Skeletal muscle satellite cell (primary cell): ENCODE measurements around the gene SOD1.

Experiments used
- H3K27me3 ChIP-seq: 2 replicates; pipeline ENCODE4 v1.7.0; 2013; ENCODE audit warnings: low read length; ENCODE audit not compliant: control insufficient read depth, insufficient read depth
- H3K36me3 ChIP-seq: 2 replicates; pipeline ENCODE4 v1.7.0; 2013; ENCODE audit warnings: mild to moderate bottlenecking, control low read depth, low read length; ENCODE audit not compliant: insufficient read depth
- H3K4me1 ChIP-seq: 2 replicates; pipeline ENCODE4 v1.7.0; 2013; ENCODE audit warnings: low read length; ENCODE audit not compliant: control insufficient read depth, insufficient read depth
- H3K4me2 ChIP-seq: 2 replicates; pipeline ENCODE4 v1.7.0; 2013; ENCODE audit warnings: mild to moderate bottlenecking, low read length
- H3K4me3 ChIP-seq: 2 replicates; pipeline ENCODE4 v1.7.0; 2013; ENCODE audit warnings: low read length
- H3K9ac ChIP-seq: 2 replicates; pipeline ENCODE4 v1.7.0; 2013; ENCODE audit warnings: mild to moderate bottlenecking, low read depth, low read length, moderate library complexity
- H3K9me3 ChIP-seq: replicated peaks from 2 replicates; pipeline ENCODE4 v1.7.0; 2013; ENCODE audit warnings: mild to moderate bottlenecking, control low read depth, low read length
- small RNA-seq: library from RNA; depleted of rRNA; stranded (forward); fragments of <200 nt; gene quantifications from one replicate; pipeline ENCODE3, GENCODE V24; 2012

Gene SOD1

GRCh38 chr21:31711326-31711725, 51.8 kb downstream of the SOD1 start:
- Histone ChIP-seq H3K4me1 (peaks cover 52% of the 10 kb centered on the region), H3K9me3 (no peaks in the 10 kb centered on the region), H3K36me3 (no peaks in the 10 kb centered on the region), H3K9ac (peak overlapping the region; percentile 59), H3K4me3 (no peak overlapping the region), H3K4me2 (peak overlapping the region; percentile 53), H3K27me3 (no peaks in the 10 kb centered on the region)

- Histone ChIP-seq H3K36me3 (no peaks in the 10 kb centered on the region), H3K9me3 (no peaks in the 10 kb centered on the region), H3K4me3 (no peak overlapping the region), H3K4me2 (no peak overlapping the region), H3K27me3 (no peaks in the 10 kb centered on the region), H3K9ac (no peak overlapping the region), H3K4me1 (peaks cover 52% of the 10 kb centered on the region)
Measured at GRCh38 chr21:31711745-31712285, 52.3 kb downstream of the SOD1 start.

- Histone ChIP-seq H3K27me3 (no peaks in the 10 kb centered on the region), H3K36me3 (no peaks in the 10 kb centered on the region), H3K4me1 (peaks cover 52% of the 10 kb centered on the region), H3K4me2 (no peak overlapping the region), H3K9me3 (no peaks in the 10 kb centered on the region), H3K9ac (no peak overlapping the region), H3K4me3 (no peak overlapping the region)
Measured at GRCh38 chr21:31713115-31713514, 53.6 kb downstream of the SOD1 start.

GRCh38 chr21:31713973-31714740, 54.7 kb downstream of the SOD1 start:
- no peak overlapping the region for H3K4me3 ChIP-seq
- no peak overlapping the region for H3K9ac ChIP-seq
- H3K27me3 ChIP-seq = no peaks in the 10 kb centered on the region
- no peaks in the 10 kb centered on the region for H3K9me3 ChIP-seq
- peak overlapping the region; percentile 53 for H3K4me2 ChIP-seq
- peaks cover 47% of the 10 kb centered on the region for H3K4me1 ChIP-seq
- no peaks in the 10 kb centered on the region for H3K36me3 ChIP-seq

GRCh38 chr21:31714741-31715365, 55.4 kb downstream of the SOD1 start:
- Histone ChIP-seq H3K4me3 (no peak overlapping the region), H3K9ac (no peak overlapping the region), H3K9me3 (no peaks in the 10 kb centered on the region), H3K27me3 (no peaks in the 10 kb centered on the region), H3K4me1 (peaks cover 43% of the 10 kb centered on the region), H3K4me2 (no peak overlapping the region), H3K36me3 (no peaks in the 10 kb centered on the region)

- H3K4me2 ChIP-seq = no peak overlapping the region
- H3K36me3 ChIP-seq = no peaks in the 10 kb centered on the region
- no peak overlapping the region for H3K9ac ChIP-seq
- H3K4me1 ChIP-seq = peaks cover 35% of the 10 kb centered on the region
- H3K9me3 ChIP-seq = no peaks in the 10 kb centered on the region
- no peak overlapping the region for H3K4me3 ChIP-seq
- H3K27me3 ChIP-seq = no peaks in the 10 kb centered on the region
Measured at GRCh38 chr21:31716106-31716505, 56.6 kb downstream of the SOD1 start.

Small RNA genes lying within 50 kb of the gene (small RNA-seq; reads per million reads assigned to genes)
- 0.21 reads per million for gene RF01241
